Activated naive CD4-positive, alpha-beta T cell treated with anti-CD3 and anti-CD28 coated beads, Interleukin-2, amount 10 ng/mL, durations not matched to agents 7 days and 5 days (primary cell): Measurements from ENCODE around the gene MRS2.
"Not testable (repeated sequence)": the region's sequence is repeated elsewhere in the genome, so short reads cannot be mapped to it uniquely, and the experiment has no call there.

Experiments used
- CTCF ChIA-PET: fragments of 350-600 bp; sonication (Branson Sonifier 250); formaldehyde crosslinking; loops from one replicate; lab custom pipeline; 2021; ENCODE audit warnings: antibody characterized with exemption; lab: Charles Lee
- DNase-seq: peaks from one replicate; pipeline ENCODE4 v3.0.0-alpha.2; 2020
- H3K27ac Mint-ChIP-seq: one replicate; pipeline ENCODE4 v1.8.0; 2021; ENCODE audit warnings: mild to moderate bottlenecking, moderate library complexity, mixed read lengths
- H3K27me3 Mint-ChIP-seq: one replicate; pipeline ENCODE4 v1.8.0; 2021; ENCODE audit warnings: mild to moderate bottlenecking, mixed read lengths
- H3K36me3 Mint-ChIP-seq: one replicate; pipeline ENCODE4 v1.8.0; 2021; ENCODE audit warnings: mixed read lengths
- H3K4me1 Mint-ChIP-seq: one replicate; pipeline ENCODE4 v1.8.0; 2021; ENCODE audit warnings: mixed read lengths
- H3K4me3 Mint-ChIP-seq: one replicate; pipeline ENCODE4 v1.8.0; 2021; ENCODE audit warnings: mild to moderate bottlenecking, moderate library complexity, mixed read lengths
- H3K9me3 Mint-ChIP-seq: one replicate; pipeline ENCODE4 v1.8.0; 2021; ENCODE audit warnings: mixed read lengths

MRS2 gene

DNA sequence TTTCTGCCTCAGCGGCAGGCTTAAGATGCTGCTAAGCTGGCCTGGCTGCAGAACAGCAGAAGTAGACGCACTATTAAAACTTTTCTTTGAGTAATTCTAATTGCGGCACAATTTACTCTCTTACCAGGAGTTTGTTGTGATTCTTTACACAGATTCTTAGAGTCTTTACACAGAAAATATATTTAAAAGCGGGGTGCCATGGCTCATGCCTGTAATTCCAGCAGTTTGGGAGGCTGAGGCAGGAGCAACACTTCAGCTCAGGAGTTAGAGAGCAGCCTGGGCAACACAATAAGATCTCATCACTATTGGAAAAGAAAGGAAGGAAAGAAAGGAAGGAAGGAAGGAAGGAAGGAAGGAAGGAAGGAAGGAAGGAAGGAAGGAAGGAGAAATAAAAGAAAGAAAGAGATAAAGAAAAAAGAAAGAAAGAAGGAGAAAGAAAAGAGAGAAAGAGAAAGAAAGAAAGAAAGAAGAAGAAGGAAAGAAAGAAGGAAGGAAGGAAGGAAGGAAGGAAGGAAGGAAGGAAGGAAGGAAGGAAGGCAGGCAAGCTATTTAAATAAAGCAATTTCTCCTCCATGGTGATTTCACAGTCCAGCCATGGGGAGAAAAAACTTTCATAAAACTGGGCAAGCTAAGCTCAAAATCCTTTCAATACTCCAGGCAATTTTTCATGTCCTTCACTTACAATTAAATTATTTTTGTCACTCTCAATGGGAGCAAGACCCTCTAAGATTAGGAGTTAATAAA lies 21.1 kb upstream of the MRS2 start:
- Mint-ChIP-seq H3K4me1 (no peaks in the 10 kb centered on the region), H3K36me3 (no peaks in the 10 kb centered on the region), H3K4me3 (no peak overlapping the region), H3K27me3 (peaks cover 14% of the 10 kb centered on the region), H3K9me3 (no peaks in the 10 kb centered on the region), H3K27ac (peak overlapping the region; percentile 50)
- no peak for DNase-seq
- CTCF ChIA-PET, result no interaction called here

- no peaks in the 10 kb centered on the region for H3K4me1 Mint-ChIP-seq
Measured at GRCh38 chr6:24382220-24382540, 20.6 kb upstream of the MRS2 start.

DNA sequence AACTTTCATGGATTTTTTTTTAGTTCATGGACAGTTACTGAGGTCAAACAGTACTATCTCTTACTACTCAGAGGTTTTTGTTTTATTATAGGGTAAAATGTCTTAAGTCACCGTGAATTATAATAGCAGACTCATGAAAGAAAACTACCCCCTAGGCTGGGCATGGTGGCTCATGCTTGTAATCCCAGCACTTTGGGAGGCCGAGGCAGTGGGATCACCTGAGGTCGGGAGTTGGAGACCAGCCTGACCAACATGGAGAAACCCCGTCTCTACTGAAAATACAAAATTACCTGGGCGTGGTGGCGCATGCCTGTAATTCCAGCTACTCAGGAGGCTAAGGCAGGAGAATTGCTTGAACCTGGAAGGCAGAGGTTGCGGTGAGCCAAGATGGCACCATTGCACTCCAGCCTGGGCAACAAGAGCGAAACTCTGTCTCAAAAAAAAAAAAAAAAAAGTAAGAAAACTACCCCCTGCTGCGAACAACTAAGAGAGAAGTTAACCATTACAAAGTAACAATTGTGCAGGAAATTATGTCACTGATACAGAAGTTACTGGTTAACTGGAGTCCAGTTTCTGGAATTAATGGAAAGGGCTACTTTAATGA lies 19.7 kb upstream of the MRS2 start:
- H3K4me1 Mint-ChIP-seq, H3K27ac Mint-ChIP-seq, DNase-seq, H3K36me3 Mint-ChIP-seq, H3K4me3 Mint-ChIP-seq, CTCF ChIA-PET, H3K9me3 Mint-ChIP-seq: not testable (repeated sequence)
- H3K27me3 Mint-ChIP-seq, result peaks cover 18% of the 10 kb centered on the region

More at GRCh38 chr6:24382220-24382540, 20.6 kb upstream of the MRS2 start:
- Mint-ChIP-seq H3K4me3 (no peak overlapping the region), H3K27ac (no peak overlapping the region), H3K36me3 (no peaks in the 10 kb centered on the region), H3K27me3 (peaks cover 15% of the 10 kb centered on the region), H3K9me3 (no peaks in the 10 kb centered on the region)
- CTCF ChIA-PET, result no interaction called here
- DNase-seq, result no peak

- CTCF ChIA-PET, H3K27ac Mint-ChIP-seq, H3K4me1 Mint-ChIP-seq, H3K9me3 Mint-ChIP-seq, DNase-seq, H3K36me3 Mint-ChIP-seq, H3K4me3 Mint-ChIP-seq: not testable (repeated sequence)
- peaks cover 11% of the 10 kb centered on the region for H3K27me3 Mint-ChIP-seq
Measured at GRCh38 chr6:24384369-24385130, 18.2 kb upstream of the MRS2 start.

DNA sequence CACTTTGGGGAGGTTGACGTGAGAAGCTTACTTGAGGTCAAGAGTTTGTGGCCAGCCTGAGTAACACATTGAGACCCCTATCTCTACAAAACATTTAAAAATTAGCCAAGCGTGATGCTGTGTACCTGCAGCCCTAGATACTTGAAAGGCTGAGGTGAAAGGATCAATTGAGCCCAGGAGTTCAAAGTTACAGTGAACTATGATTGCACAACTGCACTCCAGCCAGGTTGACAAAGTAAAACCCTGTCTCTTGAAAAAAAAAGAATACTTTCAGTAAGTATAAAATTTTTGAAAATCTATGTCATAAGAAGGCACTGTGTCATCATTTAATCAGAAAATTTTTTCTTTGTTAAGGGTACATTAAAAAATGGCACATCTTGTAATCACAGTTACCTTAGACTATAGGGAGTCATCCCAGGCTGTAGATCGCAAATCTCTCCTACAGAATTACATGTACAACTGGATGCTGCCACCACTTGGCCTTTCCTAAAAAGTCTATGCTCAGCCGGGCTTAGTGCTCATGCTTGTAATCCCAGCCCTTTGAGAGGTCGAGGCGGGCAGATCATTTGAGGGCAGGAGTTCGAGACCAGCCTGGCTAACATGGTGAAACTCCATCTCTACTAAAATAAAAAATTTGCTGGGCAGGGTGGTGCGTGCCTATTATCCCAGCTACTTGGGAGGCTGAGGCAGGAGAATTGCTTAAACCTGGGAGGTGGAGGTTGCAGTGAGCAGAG lies 17.0 kb upstream of the MRS2 start:
- CTCF ChIA-PET, result no interaction called here
- Mint-ChIP-seq H3K9me3 (no peaks in the 10 kb centered on the region), H3K27me3 (peaks cover 17% of the 10 kb centered on the region), H3K4me3 (no peak overlapping the region), H3K4me1 (no peaks in the 10 kb centered on the region), H3K36me3 (no peaks in the 10 kb centered on the region), H3K27ac (no peak overlapping the region)
- no peak for DNase-seq

DNA sequence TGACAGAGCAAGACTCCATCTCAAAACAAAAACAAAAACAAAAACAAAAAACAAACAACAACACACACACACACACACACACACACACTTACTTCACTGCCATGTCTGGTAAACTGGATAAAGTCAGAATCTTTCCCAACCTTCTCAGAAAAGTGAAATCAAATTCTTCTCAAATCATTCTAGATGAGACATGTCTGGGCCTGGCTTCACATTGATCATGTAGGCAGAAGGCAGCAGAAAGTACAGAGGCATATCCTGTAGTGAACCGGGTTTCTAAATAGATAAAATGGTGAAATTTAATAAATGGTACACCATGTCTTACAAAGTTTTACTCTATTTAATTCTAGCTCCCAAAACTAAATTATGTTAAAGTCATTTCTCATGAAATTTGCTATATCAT lies 14.9 kb upstream of the MRS2 start:
- Mint-ChIP-seq H3K9me3 (no peaks in the 10 kb centered on the region), H3K36me3 (no peaks in the 10 kb centered on the region), H3K4me3 (no peak overlapping the region), H3K27ac (no peak overlapping the region), H3K27me3 (peaks cover 20% of the 10 kb centered on the region), H3K4me1 (peaks cover 4% of the 10 kb centered on the region)
- DNase-seq, result no peak
- CTCF ChIA-PET, result interaction anchor here (0.6 to 3.5 kb wide), 2 partner anchors 104 to 187 kb away, joined by 3 to 18 read pairs; no protein-coding TSS in a partner anchor

DNA sequence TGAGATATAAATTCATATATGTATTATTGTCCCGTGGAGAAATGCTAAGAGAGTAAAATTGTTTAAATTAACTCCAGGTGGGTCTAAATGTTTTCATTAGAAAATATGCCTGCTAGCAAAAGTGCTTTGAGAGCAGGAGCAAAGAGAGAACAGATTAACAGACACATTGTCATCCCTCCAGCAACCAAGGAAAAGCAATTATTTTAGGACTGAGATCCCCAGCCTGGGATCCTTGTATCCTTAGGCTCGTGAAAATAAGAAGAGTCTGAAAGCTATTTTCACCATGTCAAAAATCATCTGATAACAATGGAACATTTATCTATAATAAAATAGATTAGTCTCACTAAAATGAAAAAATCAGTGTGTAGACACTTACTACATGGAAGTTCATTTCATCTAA lies 11.5 kb upstream of the MRS2 start:
- H3K9me3 Mint-ChIP-seq, result no peaks in the 10 kb centered on the region
- H3K27me3 Mint-ChIP-seq, result peaks cover 32% of the 10 kb centered on the region
- no peak overlapping the region for H3K27ac Mint-ChIP-seq
- no peak for DNase-seq
- H3K4me1 Mint-ChIP-seq, result peaks cover 4% of the 10 kb centered on the region
- H3K4me3 Mint-ChIP-seq, result no peak overlapping the region
- CTCF ChIA-PET, result interaction anchor here (1.5 kb wide), 1 partner anchor 108 kb away, joined by 7 read pairs; no protein-coding TSS in a partner anchor
- no peaks in the 10 kb centered on the region for H3K36me3 Mint-ChIP-seq

DNA sequence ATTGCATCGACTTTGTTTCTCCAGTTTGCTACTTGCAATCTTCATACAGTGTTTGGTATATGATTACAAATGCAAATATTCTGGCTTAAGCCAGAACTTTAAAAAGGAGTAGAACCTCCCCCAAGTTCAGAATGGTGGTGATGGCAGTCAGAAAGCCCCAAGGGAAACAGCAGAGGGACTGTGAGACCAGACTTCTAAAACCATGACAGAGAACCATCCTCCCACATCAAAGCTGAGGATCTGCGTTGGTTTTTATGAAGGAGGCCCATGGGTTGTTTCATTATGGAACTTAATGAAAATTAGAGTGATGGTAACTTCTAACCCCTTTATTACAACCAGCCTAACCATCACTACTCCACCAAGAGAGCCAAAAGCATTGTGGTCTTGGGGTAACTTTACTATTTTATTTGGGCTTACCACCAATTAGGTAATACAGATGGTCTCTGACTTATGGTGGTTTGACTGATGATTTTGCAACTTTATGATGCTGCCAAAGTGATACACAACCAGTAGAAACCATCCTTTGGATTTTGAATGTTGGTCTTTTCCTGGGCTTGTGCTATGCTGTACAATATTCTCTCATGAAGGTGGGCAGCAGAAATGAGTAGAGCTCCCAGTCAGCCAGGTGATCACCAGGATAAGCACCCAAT lies 10.9 kb upstream of the MRS2 start:
- CTCF ChIA-PET, result interaction anchor here (1.5 kb wide), 2 partner anchors 22 to 109 kb away, joined by 3 to 7 read pairs; no protein-coding TSS in a partner anchor
- H3K36me3 Mint-ChIP-seq, result no peaks in the 10 kb centered on the region
- no peak for DNase-seq
- H3K27me3 Mint-ChIP-seq, result peaks cover 34% of the 10 kb centered on the region
- no peaks in the 10 kb centered on the region for H3K9me3 Mint-ChIP-seq
- H3K4me3 Mint-ChIP-seq, result no peak overlapping the region
- no peak overlapping the region for H3K27ac Mint-ChIP-seq
- H3K4me1 Mint-ChIP-seq, result peaks cover 4% of the 10 kb centered on the region

DNA sequence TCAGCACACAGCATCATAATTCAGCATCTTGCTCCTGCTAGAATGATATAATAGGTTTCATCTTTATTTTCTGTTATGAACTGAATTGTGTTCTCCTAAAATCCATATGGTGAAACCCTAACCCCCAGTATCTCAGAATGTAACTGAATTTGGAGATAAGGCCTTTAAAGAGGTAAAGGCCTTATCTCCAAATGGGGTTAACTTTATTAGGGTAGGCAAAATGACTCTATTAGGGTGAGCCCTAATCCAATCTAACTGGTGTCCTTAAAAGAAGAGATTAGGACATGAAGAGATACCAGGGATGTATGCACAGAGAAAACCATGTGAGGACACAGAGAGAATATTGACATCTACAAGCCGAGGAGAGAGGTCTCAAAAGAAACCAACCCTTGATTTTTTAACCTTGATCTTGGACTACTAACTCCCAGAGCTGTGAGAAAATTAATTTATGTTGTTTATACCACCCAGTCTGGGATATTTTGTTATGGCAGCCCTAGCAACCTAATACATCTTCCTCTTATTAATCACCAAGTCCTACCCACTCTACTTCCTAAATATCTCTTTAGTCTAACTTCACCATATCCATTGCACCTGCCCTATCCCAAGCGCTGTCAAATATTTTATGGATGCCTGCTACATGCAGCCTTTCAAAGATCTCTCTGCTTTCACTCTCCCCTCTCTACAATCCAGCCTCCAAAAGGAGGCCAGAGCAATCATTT lies 8.5 kb upstream of the MRS2 start:
- Mint-ChIP-seq H3K4me3 (no peak overlapping the region), H3K27me3 (peaks cover 38% of the 10 kb centered on the region), H3K4me1 (peaks cover 4% of the 10 kb centered on the region), H3K27ac (no peak overlapping the region), H3K9me3 (no peaks in the 10 kb centered on the region), H3K36me3 (no peaks in the 10 kb centered on the region)
- no peak for DNase-seq
- CTCF ChIA-PET, result no interaction called here

- no peak for DNase-seq
- peaks cover 4% of the 10 kb centered on the region for H3K4me1 Mint-ChIP-seq
- H3K27ac Mint-ChIP-seq, result no peak overlapping the region
- no peak overlapping the region for H3K4me3 Mint-ChIP-seq
- no peaks in the 10 kb centered on the region for H3K9me3 Mint-ChIP-seq
- CTCF ChIA-PET, result no interaction called here
- H3K27me3 Mint-ChIP-seq, result peaks cover 42% of the 10 kb centered on the region
- no peaks in the 10 kb centered on the region for H3K36me3 Mint-ChIP-seq
Measured at GRCh38 chr6:24394780-24395437, 7.8 kb upstream of the MRS2 start.

DNA sequence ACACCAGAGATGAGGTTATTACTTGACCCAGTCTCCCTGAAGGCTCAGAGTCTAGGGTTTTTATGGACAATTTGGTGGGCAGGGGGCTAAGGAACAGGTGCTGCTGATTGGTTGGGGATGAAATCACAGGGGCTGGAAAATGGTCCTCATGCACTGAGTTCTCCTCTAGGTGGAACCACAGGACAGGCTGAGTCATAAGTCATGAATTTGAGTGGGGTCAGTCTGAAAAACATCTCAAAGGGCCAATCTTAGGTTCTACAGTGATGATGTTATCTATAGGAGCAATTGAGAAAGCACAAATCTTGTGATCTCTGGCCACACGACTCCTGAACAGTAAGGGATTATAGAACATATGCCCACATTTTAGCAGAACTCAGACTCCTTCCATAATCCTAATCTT lies 5.9 kb upstream of the MRS2 start:
- Mint-ChIP-seq H3K36me3 (no peaks in the 10 kb centered on the region), H3K27me3 (peaks cover 53% of the 10 kb centered on the region), H3K27ac (no peak overlapping the region), H3K4me3 (no peak overlapping the region), H3K4me1 (peaks cover under 1% of the 10 kb centered on the region), H3K9me3 (no peaks in the 10 kb centered on the region)
- DNase-seq, result no peak
- CTCF ChIA-PET, result no interaction called here

- CTCF ChIA-PET, result no interaction called here
- Mint-ChIP-seq H3K4me1 (peaks cover 2% of the 10 kb centered on the region), H3K9me3 (no peaks in the 10 kb centered on the region), H3K4me3 (no peak overlapping the region), H3K27ac (no peak overlapping the region), H3K36me3 (no peaks in the 10 kb centered on the region), H3K27me3 (peaks cover 48% of the 10 kb centered on the region)
- no peak for DNase-seq
Measured at GRCh38 chr6:24397631-24398030, 5.1 kb upstream of the MRS2 start.
